Measurements from ENCODE around the gene ATF6.
A peak's percentile ranks its signal among the peaks of the same experiment; 100 is the strongest.

ATF6 gene

GRCh38 chr1:161907265-161907664 lies 141.1 kb downstream of the ATF6 start:
- Mint-ChIP-seq H3K27ac (peak overlapping the region; percentile 45 to 90 (median 66)), H3K27me3 (ENCODE audit: low read depth) (no peaks in the 10 kb centered on the region), H3K9me3 (no peaks in the 10 kb centered on the region), H3K36me3 (ENCODE audit: low read depth) (no peaks in the 10 kb centered on the region), H3K4me1 (peaks cover 55% of the 10 kb centered on the region), H3K4me3 (no peak overlapping the region)
- no peak for TF ChIP-seq CTCF (IDR thresholded peaks at IDR 0.05; ENCODE audit: unreplicated experiment in 3 of 3)

- Mint-ChIP-seq H3K36me3 (ENCODE audit: low read depth) (peaks cover 7% of the 10 kb centered on the region), H3K27me3 (ENCODE audit: low read depth) (no peaks in the 10 kb centered on the region), H3K4me3 (no peak overlapping the region), H3K27ac (no peak overlapping the region), H3K4me1 (peaks cover 49% of the 10 kb centered on the region), H3K9me3 (no peaks in the 10 kb centered on the region)
- TF ChIP-seq CTCF (IDR thresholded peaks at IDR 0.05; ENCODE audit: unreplicated experiment in 3 of 3) = no peak
Measured at GRCh38 chr1:161908264-161908663, 142.1 kb downstream of the ATF6 start.

GRCh38 chr1:161910604-161911003 lies 144.5 kb downstream of the ATF6 start:
- no peak for TF ChIP-seq CTCF (IDR thresholded peaks at IDR 0.05; ENCODE audit: unreplicated experiment in 3 of 3)
- Mint-ChIP-seq H3K27me3 (ENCODE audit: low read depth) (no peaks in the 10 kb centered on the region), H3K27ac (peak overlapping the region; percentile 29 to 91 (median 85)), H3K9me3 (no peaks in the 10 kb centered on the region), H3K4me1 (peaks cover 39% of the 10 kb centered on the region), H3K36me3 (ENCODE audit: low read depth) (peaks cover 7% of the 10 kb centered on the region), H3K4me3 (no peak overlapping the region)

- H3K27me3 Mint-ChIP-seq (ENCODE audit: low read depth) = no peaks in the 10 kb centered on the region
Measured at GRCh38 chr1:161913482-161914140, 147.5 kb downstream of the ATF6 start.

GRCh38 chr1:161914595-161914994 lies 148.5 kb downstream of the ATF6 start:
- no peaks in the 10 kb centered on the region for H3K27me3 Mint-ChIP-seq (ENCODE audit: low read depth)
- H3K4me3 Mint-ChIP-seq = no peak overlapping the region
- H3K9me3 Mint-ChIP-seq = no peaks in the 10 kb centered on the region

More at GRCh38 chr1:161913482-161914140, 147.5 kb downstream of the ATF6 start:
- H3K36me3 Mint-ChIP-seq (ENCODE audit: low read depth) = peaks cover 7% of the 10 kb centered on the region
- H3K9me3 Mint-ChIP-seq = no peaks in the 10 kb centered on the region
- H3K4me3 Mint-ChIP-seq = no peak overlapping the region
- peak overlapping the region; percentile 34 to 43 (median 36) for H3K27ac Mint-ChIP-seq
- H3K4me1 Mint-ChIP-seq = peaks cover 20% of the 10 kb centered on the region
- no peak for TF ChIP-seq CTCF (IDR thresholded peaks at IDR 0.05; ENCODE audit: unreplicated experiment in 3 of 3)

More at GRCh38 chr1:161914595-161914994, 148.5 kb downstream of the ATF6 start:
- peaks cover 7% of the 10 kb centered on the region for H3K36me3 Mint-ChIP-seq (ENCODE audit: low read depth)
- TF ChIP-seq CTCF (IDR thresholded peaks at IDR 0.05; ENCODE audit: unreplicated experiment in 3 of 3) = no peak
- H3K4me1 Mint-ChIP-seq = peaks cover 23% of the 10 kb centered on the region
- H3K27ac Mint-ChIP-seq = no peak overlapping the region

Data from nephron (organoid).